GM18526 (cell line): ENCODE measurements around the gene FAH.

Experiments
- POLR2A ChIP-seq: IDR thresholded peaks from 3 replicates; pipeline ENCODE4 v1.6.1; 2011; ENCODE audit not compliant: insufficient read length; ENCODE audit errors: extremely low read depth

The FAH gene

DNA sequence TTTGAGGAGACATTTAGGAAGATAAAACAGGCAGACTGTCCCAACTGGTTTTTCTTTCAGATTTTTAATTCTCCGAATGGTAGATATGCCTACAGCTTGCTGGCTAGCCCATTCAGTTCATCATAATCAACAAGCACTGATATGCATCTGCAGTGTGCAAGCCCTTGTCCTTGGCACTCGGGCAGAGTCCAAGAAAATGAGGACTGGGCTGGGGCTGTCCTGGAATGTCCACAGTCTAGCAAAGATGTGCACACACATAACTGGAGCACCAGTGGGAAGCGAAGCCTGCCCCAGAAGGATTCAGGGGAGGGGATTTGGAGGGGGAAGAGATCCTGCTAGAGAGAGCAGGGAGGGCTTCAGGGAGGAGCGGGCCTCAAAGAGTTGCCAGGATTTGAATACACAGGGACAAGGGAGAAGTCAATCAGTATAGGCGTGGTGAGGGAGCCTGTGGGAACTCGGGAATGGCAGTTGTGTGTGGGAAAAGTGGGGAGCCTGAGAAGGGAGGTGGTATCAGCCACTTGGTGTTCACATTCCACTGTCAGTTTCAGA is 8.7 kb downstream of the FAH start:
- TF ChIP-seq POLR2A, result no peak

DNA sequence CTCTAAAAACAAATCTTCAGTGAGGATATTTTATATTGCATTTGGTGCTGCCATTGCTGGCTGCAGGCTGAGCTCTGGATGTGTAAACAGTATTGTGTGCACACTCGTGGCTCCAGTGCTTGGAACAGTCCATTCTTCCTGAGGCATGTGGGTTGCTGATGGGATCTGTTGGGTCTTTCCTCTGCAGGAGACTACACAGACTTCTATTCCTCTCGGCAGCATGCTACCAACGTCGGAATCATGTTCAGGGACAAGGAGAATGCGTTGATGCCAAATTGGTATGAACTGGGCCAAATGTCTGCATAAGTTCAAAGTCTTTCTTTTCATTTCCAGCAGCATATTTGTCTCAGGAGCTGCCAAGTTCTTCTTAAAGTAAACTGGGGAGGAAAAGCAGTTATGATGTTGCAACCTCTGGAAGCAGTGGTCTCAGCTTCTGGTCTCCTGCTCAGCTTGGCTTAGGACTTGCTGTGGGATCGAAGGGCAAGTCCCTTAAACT is 9.3 kb downstream of the FAH start:
- TF ChIP-seq POLR2A, result no peak

DNA sequence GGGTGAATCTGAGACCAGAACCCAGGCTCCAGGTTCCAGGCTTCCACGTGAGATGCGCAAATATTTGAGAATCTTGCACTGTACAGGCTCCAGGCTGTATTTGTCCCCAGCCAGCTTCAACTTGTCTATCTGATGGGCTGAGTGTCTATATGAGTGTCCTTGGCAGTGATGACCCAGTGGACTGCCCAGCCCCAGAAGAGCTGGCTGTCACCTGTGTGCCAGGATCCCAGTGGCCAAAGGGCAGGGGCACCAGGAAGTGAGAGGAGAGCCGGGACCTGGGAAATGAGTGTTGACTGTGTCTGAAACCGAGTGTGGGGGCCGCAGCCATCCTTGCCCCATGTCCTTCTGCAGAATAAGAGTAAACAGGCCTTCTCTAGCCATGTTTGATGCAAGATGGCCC is 10.4 kb downstream of the FAH start:
- no peak for TF ChIP-seq POLR2A

DNA sequence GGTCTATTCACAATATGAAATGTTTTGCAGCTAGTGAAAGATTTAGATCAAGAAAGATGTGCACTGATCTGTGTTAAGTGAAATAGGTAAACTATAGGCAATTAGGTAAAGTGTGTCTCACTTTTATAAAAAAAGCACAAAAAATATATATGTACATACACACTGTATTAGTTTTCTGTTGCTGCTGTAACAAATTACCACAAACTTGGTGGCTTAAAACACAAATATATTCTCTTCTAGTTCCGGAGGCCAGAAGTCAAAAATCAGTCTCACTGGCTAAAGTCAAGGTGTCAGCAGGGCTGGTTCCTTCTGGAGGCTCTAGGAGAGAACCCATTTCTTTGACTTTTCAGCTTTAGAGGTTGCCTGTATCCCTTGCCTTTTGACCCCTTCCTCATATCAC is 11.1 kb downstream of the FAH start:
- no peak for TF ChIP-seq POLR2A

DNA sequence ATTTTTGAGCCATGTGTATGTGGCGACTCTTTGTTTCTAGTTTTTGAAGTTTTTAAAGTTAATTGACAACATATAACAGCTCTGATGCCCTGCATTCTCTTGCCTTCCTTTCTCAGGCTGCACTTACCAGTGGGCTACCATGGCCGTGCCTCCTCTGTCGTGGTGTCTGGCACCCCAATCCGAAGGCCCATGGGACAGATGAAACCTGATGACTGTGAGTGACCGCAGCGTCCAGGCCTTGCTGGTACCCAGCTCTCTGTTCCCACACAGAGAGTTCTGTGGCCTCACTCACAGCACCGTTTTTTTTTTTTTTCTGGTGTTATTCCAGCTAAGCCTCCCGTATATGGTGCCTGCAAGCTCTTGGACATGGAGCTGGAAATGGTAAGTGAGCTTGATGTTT is 15.1 kb downstream of the FAH start:
- no peak for TF ChIP-seq POLR2A

DNA sequence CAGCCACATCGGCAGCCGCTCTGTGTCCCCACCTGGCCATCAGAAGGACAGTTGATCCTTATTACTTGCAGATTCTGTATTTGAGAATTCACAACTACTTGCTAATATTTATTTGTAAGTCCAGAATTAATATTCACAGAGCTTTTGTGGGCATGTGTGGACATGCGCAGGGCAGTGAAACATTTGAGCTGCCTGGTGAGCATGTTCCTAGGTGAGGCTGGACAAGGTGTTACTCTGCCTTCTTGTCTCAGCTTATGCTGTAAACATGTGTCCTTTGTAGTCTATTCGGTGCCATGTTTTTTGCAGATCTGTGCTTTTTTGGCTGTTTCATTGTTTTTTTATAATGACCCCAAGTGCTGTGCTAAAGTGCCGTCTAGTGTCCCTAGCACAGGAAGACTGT is 15.6 kb downstream of the FAH start:
- TF ChIP-seq POLR2A, result no peak

DNA sequence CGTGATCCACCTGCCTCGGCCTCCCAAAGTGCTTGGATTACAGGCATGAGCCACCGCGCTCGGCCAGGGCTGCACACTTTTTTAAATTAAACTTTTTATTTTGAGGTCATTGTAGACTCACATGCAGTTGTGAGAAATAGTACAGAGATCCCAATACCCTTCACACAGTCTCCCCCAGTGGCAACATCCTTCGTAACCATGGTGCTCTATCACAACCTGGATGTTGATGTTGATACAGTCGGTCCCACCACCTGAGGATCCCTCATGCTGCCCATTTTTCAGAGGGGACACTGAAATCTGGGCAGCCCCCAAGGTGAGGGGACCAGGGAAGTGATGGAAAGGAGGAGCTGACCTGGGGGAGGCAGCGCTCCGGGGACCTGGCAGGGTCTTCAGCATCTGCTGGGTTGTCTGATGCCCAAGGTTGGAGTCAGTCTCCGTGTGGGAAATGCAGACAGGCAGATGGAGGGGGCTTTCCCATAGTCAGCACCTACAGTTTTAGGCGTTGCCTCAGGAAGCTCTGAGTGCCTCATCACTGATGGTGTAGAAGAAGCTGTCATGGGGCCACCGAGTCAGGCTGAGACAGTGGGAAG is 17.1 kb downstream of the FAH start:
- TF ChIP-seq POLR2A, result no peak

DNA sequence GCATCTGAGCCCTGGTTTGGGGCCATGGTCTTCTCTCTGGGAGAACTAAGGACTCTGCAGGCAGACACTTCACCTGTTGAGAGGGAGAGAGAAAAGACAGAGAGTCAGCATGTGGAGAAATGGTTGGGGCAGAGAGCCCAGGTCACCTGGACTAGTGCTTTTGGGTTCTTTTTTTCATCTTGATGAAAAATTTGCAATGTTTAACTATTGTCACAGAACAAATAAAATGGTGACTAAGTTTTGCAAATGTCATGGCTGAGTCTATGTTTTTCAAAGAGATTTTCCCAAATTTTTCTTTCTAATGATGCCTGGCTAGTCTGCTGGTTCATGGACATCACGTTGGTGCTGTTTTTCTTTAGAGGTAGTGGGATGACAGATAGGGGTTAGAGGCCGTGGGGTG is 17.8 kb downstream of the FAH start:
- TF ChIP-seq POLR2A, result no peak

DNA sequence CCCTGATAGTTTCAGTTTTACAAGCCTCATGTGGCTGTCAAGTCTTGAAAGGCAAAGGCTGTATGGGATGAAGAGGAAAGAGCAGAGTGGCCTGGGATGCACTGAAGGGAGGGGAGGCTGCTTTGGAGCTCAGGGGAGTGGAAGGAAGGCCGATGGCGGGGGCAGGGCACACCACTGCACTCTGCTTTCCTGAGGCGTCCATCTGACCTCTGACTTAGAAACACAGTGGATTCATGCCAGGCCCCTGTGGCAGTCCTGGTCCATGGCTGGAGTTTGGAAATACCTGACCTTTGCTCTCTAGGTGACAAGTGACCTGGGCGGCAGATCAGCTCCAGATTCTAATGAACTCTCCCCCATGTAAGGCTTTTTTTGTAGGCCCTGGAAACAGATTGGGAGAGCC is 19.0 kb downstream of the FAH start:
- no peak for TF ChIP-seq POLR2A

DNA sequence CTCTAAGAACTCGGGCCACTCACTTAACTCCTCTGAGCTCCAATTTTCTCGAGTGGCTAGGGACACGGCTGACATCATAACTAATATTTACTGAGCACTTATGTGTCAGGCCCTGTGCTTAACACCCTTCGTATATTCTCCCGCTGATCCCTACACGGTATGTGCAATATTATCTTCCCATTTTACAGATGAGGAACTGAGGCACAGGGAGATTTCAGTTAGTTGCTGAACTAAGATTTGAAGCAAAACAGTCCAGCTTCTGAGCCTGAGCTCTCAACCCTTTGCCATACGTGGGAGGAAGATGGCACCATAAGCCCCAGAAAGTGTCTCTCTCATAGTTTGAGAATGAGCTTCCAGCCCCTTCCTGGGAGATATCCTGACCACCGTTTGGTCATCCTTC is 19.6 kb downstream of the FAH start:
- no peak for TF ChIP-seq POLR2A

DNA sequence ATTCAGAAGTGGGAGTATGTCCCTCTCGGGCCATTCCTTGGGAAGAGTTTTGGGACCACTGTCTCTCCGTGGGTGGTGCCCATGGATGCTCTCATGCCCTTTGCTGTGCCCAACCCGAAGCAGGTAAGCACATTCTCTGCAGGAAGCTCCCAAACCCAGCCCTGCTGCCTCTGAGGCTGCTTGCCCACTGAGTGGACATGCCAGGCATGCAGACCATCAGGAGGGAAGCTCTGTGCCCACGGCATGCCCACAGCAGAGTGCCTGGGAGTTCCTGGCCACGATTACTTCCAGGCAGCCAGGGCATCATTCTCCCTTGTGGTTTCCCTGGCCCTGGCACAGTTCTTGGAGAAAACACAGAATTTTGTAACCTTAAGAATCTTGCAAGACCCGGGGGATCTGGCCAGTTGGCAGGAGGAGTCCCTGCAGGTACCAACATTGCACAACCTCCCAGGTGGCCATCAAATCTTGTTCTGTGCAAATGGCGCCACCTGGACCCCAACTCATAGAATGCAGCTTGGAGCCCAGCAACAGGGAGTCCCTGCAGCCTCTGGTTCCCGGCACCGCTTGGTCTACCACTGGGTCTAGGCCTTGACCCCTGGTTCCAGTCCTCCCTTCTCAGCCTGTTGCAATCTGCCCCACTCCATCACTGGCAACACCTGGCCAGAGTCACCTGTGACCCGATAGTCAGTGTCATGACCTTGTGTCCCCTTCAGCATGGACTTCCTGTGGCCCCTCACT is 20.4 kb downstream of the FAH start:
- TF ChIP-seq POLR2A, result no peak

DNA sequence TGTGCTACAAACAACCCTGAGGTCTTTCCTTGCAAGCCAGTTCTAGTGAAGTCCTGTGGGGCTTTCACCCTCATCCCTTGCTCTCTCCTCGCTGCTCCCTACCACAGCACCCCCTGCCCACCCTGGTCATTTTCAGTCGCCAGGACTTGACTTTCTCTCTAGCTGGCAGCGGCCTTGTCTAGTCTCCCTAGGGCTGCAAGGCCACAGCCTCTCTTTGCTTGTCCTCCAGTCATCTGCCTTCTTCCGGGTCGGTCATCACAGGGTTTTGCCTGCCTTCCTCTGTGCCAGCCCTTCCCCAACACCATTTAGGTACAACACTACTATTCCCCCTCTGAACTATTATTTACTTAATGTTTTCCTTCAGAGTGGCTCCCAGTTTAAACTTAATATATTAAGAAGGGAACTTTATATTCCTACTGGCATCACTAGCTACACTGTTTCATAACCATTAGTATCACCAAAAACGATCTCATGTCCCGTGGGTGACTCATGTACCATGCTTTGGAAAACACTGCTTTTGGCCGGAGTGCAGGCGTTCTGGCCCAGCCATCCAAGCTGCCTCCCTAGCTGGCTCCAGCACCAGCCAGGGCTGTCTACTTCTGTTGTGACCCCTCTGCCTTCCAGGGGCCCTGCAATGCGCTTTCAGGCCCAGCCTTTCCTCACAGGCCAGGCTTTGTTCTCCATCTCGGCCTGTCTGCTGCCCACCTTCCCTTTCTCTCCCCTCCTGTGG is 21.4 kb downstream of the FAH start:
- no peak for TF ChIP-seq POLR2A

DNA sequence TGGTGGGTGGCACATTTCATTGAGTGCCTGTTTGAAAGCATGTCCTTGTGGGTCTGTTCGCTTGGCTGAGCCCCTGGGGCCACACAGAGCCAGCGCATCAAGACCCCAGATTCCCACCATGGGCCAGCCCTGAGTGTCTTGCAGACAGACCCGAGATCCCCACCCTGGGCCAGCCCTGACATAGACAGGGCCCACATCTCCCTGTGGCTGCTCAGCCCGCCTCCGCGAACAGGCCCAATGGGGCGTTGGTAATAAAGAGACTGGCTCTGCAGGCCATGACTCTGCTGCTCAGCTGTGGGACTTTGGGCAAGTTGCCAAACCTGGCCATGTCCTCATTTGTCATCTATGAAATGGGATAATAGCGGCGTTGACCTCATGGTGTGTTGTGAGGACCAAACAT is 22.6 kb downstream of the FAH start:
- TF ChIP-seq POLR2A, result no peak

DNA sequence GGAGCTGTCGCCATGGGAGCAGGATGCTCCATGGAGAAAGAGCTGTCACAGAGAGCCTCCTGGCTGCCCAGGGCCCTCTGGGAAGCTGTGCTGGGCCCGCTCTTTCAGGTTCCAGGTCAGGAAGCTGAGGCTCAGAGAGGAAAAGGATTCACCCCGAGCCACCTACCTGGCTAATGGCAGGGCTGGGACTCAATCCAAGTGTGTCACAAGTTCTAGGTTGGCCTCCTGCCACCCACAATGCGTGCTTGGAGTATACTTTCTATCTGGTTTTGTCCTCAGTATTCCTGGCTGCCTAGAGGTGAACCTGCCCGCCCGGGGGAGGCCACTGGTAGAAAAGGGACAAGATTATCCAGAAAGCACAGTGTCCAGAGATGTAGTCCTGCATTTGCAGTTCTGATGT is 23.6 kb downstream of the FAH start:
- no peak for TF ChIP-seq POLR2A

DNA sequence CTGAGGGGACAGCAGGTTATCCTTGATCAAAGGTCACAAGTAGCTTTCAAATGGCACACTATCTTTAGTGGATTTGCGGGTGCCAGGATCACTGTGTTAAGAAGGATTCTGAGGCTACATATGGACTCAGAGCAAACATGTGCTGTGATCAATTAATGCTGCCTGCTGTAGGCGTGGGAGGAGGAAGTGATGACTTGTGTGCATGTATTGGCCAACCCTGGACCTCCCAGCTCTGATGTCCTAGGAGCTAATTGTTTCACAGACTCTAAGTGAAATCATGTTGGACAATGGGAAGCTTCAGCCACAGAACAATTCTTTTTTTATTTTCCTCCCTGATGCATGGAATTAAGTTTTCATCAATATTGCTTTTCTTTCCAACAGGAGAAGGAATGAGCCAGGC is 24.4 kb downstream of the FAH start:
- no peak for TF ChIP-seq POLR2A

DNA sequence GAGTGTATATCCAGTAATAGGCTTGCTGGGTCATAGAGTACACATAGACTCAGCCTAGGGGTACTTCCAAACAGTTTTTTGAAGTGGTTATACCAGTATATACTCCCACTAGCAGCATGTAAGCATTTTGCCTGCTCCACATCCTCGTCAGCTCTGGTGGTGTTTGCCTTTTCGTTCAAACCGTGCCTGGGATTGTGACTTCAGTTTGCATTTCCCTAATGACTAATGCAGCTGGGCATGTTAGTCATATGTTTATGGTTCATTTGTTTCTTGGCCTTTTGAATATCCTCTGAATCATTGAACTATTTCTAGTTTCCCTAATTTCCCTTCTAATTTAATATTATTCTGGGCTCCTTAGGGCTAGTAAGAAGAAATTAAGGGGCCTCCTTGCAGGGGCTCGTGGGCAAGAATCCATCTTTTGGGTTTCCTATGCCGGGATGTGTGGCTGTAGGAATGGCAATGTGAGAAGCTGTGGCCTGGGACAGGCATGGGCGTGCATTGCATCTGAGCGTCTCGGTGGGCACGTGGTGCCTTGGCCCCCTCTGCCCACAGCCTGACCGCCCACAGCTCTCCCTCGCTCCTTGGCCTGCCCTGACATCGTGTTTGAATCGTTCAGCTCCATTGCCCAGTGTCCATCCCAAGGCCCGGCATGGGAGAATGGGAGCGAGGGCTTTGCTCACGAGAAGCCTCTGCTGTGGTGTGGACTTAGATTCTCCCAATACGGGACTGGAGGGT is 26.4 kb downstream of the FAH start:
- TF ChIP-seq POLR2A, result no peak

DNA sequence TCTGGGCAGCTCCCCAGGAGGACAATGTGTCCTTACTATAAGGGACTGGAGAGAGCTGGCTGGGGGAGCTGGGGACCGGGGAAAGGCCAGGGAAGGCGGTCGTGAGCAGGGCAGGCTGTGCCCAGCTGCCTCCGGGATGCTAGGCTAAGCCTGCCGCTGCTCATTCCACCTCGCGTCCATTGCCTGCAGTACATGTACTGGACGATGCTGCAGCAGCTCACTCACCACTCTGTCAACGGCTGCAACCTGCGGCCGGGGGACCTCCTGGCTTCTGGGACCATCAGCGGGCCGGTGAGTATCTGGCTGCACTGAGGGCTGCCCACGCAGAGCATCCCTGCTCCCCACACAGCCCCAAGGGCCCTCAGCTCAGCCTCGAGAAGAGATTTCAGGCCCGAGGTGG is 27.1 kb downstream of the FAH start:
- no peak for TF ChIP-seq POLR2A
